ENCODE data around the gene SH2D4B.
"Not testable (repeated sequence)": the region's sequence is repeated elsewhere in the genome, so short reads cannot be mapped to it uniquely, and the experiment has no call there.

SH2D4B gene

DNA sequence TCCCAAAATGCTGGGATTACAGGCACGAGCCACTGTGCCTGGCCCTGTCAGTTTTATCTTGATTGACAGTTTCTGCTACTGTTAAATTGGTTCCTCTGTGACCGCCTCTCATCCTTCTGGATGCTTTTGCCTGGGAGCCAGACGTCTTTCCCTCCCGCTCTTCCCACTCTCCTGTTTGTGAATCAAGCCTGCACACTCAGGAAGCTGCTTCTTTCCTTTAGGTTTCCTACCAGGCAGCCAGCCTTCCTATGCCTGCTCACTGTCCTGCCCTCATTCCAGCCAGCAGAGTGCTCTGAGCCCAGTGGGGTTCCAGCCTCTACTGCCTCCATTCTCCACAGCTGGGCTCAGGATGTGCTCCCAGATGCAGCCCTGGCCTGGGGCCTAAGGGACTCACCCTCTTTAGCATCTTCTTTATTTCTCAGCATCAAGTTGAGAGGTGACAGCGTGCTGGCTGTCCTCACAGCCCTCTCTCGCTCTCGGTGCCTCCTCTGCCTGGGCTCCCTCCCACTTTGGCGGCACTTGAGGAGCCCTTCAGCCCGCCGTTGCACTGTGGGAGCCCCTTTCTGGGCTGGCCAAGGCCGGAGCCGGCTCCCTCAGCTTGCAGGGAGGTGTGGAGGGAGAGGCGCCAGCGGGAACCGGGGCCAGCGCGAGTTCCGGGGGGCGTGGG lies 5.1 kb downstream of the SH2D4B start:
- DNase-seq (ENCODE audit: low spot score): no peak

DNA sequence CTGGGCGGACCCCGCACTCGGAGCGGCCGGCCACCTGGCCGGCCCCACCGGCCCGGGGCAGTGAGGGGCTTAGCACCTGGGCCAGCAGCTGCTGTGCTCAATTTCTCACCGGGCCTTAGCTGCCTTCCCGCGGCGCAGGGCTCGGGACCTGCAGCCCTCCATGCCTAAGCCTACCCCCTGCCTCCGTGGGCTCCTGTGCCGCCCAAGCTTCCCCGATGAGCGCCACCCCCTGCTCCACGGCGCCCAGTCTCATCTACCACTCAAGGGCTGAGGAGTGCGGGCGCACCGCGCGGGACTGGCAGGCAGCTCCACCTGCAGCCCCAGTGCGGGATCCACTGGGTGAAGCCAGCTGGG lies 5.6 kb downstream of the SH2D4B start:
- not testable (repeated sequence) for DNase-seq (ENCODE audit: low spot score)

DNA sequence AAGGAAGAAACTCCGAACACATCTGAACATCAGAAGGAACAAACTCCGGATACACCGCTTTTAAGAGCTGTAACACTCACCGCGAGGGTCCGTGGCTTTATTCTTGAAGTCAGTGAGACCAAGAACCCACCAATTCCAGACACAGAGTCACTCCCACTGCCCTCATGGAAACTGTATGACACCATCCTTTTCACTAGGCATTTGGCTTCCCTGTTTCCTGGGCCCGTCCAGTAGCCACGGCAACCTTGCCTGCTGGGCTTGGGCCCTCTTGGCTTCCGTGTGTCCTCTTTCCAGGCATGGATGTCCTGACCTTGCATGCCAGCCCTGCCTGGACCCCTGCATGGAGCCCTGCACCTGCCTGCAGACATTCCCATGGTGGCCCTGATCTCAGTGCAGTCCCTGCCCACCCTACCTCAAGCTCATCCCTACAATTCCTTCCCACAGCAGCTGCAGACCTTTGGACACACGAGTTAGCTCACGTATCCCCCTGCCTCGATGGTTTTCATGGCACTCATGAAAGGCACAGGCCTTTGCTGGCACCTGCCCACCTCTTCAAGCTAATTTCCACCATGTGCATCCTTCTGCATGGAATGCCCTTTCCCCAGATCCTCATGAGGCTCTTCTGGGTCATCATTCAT lies 6.7 kb downstream of the SH2D4B start:
- DNase-seq (ENCODE audit: low spot score): no peak

- no peak for DNase-seq (ENCODE audit: low spot score)
Measured at GRCh38 chr10:80545258-80545881, 7.7 kb downstream of the SH2D4B start.

DNA sequence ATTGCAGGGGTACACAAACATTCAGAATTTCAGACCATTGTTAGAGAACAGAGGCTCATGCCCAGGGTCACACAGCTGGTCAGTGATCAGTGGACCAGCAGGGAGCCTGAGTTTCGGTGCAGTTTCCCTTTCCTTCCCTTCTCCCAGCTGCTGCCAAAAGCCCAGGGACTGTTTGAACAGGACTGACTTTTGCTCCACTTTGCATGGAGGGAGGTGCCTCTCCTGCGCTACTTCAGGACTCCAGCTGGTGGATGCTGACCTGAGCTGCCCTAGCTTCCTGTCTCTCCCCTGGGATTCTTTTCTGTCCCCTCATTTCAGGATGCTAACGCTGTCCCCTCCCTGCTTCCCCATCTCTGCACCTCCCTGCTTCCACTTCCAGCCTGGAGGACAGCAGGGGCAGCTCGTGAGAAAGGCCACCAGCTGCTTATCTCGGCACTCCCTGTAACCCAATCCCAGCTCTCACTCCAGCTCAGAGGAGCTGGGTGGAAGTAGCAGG lies 14.5 kb downstream of the SH2D4B start:
- DNase-seq (ENCODE audit: low spot score): peak; percentile 65

- DNase-seq (ENCODE audit: low spot score): no peak
Measured at GRCh38 chr10:80553436-80553835, 15.7 kb downstream of the SH2D4B start.

GRCh38 chr10:80554050-80554449 lies 16.3 kb downstream of the SH2D4B start:
- no peak for DNase-seq (ENCODE audit: low spot score)

DNA sequence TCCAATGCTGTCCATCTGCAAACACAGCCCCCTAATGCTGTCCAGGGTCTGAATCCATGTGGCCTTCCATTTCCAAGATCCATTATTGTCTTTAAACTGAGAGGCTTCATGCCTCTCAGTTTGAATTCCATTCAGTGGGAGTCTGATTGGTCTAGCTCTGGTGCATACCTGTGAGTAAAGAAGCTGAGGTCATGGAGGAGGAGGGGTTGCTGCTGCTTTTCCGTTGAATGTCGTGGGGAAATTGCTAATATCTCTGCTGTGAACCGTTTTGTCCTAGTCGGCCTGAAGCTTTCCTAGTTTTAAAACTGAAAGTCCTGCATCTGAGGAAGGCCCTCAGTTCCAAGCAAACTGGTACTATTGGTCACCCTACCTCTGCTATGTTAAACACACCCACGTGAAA lies 17.7 kb downstream of the SH2D4B start:
- DNase-seq (ENCODE audit: low spot score): no peak

GRCh38 chr10:80561950-80562349 lies 24.2 kb downstream of the SH2D4B start:
- no peak for DNase-seq (ENCODE audit: low spot score)

- DNase-seq (ENCODE audit: low spot score): no peak
Measured at GRCh38 chr10:80567292-80567691, 29.6 kb downstream of the SH2D4B start.

DNA sequence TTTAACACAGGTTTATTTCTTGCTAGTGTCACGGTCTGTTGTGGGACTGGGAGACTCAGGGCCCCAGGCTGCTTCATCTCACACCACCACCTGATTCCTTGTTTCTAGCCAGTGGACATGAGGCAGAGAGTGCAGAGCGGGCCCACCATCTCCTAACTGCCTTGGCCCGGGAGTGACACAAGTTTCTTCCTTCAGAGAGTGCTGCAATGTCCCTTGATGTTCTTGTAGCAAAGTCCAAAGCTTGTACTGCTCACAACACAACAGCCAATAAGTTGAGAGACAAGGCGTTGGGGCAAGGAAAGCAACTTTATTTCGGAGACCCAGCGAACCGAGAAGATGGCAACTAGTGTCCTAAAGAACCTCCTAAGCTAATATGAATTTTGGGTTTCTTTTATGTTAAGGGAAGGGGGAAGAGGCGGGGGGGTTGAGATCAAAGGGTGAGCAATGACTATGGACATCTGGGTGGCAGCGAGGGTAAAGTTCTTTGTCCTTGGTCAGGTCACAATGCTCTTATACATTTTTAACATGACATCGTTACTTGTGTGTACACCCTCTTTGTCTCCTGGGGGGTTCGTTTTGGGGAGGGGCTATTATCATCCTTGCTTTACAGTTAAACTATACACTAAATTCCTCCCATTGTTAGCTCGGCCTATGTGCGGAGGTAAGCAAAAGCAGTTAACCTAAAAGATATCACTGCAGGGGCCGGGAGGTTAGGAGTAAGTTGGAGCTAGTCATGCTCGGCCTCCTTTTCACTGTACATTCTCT lies 31.6 kb downstream of the SH2D4B start:
- DNase-seq (ENCODE audit: low spot score): no peak

DNA sequence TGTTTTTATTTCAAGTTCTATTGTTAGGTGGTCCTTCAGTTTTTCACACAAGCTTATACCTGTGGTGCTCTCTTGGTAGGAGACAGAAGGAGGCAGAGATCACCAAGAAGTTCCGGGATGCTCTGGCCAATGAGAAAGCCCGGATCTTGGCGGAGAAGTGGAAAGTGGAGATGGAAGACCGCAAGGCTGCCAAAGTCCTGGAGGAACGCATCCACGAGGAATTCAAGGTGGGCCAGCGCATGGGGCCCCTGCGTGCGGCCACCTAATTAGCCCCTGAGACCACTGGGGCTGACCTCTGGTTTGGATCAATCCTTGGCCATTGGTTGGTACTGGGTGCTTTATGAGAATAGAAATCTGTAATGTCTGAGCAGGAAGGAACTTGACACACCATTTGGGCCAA lies 33.6 kb downstream of the SH2D4B start:
- no peak for DNase-seq (ENCODE audit: low spot score)

DNA sequence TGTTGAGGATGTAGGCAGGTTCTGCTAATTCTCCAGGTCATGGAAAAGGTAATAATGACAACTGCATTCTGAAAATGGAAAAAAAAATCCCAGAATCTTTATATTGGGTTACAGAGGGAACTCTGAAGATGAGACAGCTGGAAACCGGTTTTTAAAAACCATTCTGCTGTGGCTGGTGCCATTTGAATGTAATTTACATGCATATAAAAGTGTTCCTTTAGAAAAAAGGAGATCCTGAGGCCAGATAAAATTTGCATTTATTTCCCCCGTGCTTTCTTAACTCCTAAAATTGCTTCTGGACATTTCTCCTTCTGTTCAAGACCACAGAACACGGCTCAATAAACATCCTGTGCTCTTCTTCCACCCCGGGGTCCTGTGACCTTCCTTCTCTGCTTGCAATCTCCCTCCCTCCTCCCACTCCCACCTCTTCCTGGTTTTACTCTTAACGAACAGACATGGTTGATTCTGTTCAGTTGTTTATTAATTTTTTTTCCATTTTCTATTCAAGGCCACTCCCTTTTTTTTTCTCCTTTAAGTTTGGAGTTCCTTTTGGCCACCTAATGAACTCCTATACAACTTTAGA lies 41.6 kb downstream of the SH2D4B start:
- no peak for DNase-seq (ENCODE audit: low spot score)

DNA sequence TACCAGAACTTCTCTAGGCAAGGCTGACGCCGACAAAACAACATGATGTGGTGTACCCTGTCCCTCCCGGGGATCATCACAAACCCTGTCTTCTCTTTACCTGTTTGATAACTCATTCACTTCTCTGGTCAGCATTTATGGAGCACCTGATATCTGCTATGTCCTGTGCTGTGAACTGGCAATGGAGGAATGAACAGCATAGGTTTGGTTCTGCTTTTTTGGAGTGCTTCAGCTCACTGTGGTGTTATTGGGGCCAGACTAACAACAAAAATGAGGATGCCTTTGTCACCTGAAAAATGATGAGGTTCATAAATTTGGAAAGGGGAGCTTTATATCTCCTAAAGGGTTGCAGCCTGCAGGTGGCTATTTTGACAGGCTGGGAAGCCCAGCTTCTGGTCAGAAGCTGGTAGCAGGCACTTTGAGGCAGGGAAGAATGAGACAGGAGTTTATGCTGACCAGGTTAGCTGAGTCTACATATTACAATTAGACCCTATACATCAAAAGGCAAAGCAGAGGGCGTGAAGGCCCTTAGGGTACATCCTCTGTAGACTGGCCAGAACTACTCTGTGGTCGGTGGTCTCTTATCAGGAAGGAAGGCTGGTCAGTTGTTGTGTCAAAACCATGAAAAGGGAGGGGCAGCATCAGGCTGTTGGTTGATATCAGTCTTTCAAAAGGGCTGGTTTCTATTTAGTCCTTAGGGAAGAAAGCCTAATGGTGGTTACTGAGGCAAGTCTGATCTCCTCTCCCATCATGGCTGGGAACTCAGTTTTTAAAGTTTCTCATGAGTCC lies 42.3 kb downstream of the SH2D4B start:
- no peak for DNase-seq (ENCODE audit: low spot score)

- no peak for DNase-seq (ENCODE audit: low spot score)
Measured at GRCh38 chr10:80580638-80581468, 43.2 kb downstream of the SH2D4B start.

DNA sequence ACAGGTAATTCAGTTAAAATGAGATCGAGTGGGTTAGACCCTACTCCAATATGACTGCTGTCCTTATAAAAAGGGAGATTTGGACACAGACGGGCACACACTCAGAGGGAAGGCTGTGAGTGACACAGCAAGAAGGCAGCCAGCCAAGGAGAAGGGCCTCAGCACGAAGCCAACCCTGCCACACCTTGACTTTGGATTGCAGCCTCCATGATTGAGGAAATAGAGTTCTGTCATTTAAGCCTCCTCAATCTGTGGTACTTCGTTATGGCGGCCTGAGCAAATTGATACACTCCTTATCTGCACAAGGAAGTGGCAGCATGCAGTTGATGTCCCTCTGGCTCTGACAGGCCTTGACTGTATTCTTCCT lies 43.8 kb downstream of the SH2D4B start:
- no peak for DNase-seq (ENCODE audit: low spot score)

DNA sequence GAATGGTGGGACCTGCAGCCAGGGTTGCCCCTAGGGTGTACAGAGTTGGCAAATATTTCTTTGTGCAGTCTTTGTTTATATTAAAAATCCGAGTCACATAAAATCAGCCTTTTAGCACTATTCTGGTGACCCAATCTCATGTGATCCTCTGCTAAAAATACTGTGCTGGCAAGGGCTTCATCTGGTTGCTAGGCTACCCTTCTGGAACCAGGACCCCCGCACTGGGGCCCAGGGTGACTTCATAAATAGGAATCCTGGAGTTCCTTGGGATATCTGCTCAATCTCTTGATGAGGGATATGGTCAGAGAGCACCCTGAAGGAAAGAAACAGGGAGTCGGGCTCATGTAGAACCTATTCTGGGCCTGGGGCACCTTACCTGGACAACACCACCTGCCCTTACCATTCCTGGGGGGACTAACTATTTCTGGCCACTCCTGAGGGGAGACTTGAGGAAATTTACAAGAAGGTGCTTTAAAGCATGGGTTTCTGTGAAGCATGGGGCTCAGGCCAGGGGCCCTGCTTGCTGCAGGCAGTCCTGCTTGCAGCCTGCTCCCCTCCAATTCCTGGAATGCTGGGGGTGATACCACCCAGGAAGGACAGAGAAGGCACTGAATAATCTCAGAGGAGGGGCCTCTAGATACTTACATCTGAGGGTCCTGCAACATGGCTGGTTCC lies 44.7 kb downstream of the SH2D4B start:
- DNase-seq (ENCODE audit: low spot score): no peak

DNA sequence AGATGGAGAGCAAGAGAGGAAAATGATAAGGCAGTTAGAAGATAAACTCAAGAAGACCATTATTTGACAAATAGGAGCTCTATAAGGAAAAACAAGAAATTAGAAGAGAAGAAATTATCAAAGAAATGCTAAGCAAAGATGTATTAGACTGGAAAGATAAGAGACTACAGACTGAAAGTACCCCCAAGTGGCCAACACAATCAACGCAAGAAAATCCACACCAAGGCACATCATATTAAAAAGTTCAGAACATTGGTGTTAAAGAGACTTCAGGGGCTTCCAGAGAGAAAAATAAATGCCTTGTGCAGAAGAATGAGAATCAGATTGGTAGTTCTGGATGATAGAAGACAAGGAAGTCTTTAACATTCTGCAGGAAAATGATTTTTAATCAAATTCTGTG lies 46.0 kb downstream of the SH2D4B start:
- no peak for DNase-seq (ENCODE audit: low spot score)

DNA sequence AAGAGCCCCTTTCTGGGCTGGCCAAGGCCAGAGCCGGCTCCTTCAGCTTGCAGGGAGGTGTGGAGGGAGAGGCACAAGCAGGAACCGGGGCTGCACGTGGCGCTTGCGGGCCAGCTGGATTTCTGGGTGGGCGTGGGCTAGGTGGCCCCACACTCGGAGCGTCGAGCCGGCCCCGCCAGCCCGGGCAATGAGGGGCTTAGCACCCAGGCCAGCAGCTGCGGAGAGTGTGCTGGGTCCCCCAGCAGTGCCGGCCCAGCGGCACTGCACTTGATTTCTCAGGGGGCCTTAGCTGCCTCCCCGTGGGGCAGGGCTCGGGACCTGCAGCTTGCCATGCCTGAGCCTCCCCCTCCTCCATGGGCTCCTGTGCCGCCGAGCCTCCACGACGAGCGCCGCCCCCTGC lies 48.1 kb downstream of the SH2D4B start:
- DNase-seq (ENCODE audit: low spot score): no peak

DNA sequence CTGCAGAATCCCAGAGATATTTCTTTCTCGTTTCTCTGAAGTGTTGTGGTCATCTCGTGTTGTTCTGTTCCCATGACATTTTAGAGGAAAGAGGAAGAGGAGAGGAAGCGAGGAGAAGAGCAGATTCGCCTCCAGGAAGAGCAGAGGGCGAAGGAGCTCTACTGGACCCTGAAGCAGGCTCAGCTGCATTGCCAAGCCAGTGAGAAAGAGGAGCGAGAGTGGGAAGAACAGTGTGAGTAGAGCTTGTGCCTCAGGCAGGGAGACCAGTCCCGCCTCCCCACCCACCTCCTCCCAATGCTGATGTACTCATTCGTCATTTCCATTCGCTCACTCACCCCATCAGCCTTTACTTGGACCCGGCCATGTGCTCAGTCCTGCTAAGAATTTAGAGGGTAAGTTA lies 50.8 kb downstream of the SH2D4B start:
- DNase-seq (ENCODE audit: low spot score): no peak

Measured in SK-N-DZ (cell line).